Ammon's horn (tissue), 1 donor: ENCODE data around the gene BMPER.
A peak's percentile ranks its signal among the peaks of the same experiment; 100 is the strongest.

ENCODE experiments used
- DNase-seq: peaks from one replicate; pipeline ENCODE4 v3.0.0-alpha.2; 2016; ENCODE audit warnings: low spot score

BMPER gene

DNA sequence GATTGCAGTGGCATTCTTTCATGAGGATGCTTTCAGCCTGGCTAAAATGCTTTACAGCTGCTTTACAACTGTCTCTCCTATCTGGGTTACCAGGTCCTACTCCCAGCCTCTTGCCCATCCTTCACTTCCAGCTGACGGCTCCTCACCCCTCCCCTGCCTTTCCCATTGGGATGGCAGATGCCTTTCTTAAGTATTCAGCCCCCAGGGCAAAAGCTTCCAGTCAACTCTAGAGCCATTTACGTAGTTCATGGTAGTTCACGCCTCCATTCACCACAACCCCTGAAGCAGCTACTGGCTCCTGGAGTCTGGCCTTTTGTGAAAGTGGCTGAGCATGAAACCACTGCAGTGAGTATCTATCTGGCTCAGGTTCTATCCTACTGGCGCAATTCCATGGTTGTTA lies 17.2 kb upstream of the BMPER start:
- no peak for DNase-seq

DNA sequence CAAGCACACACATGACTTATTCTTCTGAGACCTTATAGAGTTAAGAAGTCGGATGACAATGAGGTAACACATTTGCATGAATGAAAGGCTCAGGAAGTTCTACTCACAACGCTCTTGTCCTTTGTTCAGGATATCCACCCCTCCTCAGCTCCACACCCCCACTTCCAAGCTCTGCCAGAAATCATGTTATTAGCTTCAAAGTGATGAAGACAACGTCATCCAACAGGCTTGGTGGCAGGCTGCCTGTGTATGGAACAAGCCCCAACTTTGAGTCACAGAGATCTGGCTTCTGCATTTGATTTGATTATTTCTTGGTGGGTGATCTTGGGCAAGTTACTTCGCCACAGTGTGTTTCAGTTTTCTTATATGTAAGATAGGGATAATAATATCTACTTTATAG lies 12.4 kb upstream of the BMPER start:
- DNase-seq, result peak; percentile 7

DNA sequence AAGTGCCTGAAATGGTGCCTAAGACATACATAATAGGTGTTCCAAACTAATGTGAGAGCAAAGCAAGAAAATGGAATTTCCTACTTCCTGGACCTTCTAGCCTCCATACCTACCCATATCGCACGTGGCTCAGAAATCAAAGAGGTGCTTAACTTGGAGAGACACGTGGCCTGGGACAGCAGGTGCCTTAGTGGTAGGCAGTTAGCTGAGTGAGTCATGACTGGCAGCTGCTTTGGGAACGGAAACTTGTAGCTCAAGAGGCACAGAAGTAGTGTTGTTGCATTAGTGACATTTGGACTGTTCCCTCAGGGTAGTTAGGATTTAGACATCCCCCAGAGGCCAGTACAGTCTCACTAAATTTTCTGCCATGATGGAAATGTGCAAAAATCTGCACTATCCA lies 12.0 kb upstream of the BMPER start:
- no peak for DNase-seq

DNA sequence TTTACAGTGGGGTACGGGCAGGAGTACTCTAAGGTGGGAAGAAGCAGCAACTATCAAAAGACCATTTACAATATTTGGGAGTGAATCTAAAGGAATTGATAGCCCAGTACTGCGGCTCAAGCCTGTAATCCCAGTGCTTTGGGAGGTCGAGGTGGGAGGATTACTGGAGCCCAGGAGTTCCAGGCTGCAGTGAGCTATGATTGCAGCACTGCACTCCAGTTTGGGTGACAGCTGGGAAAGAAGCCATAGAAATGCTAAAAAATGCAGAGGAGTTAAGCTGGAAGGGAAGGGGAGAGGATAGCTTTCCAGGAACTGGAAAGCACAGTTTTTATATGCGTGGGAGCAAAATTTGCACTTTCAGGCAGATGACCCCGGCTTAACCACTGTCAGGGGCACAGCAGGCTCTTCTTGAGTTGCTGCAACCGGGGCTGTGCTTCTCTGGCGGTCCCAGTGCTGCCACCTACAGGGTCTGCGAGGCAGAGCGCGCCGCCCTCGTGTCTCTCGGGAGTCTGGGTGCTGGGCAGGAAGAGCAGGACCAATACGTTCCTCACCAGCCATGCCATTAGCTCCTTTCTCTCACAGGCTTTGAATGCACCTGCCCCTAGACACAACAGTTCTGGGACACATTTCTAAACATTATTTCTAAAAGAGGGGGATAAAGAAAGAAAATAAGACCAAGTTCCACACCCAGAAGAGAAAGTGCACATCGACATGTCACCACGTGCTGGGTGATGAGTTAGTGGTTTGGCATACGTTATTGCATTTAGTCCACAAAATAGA lies 10.1 kb upstream of the BMPER start:
- DNase-seq, result peak; percentile 91

DNA sequence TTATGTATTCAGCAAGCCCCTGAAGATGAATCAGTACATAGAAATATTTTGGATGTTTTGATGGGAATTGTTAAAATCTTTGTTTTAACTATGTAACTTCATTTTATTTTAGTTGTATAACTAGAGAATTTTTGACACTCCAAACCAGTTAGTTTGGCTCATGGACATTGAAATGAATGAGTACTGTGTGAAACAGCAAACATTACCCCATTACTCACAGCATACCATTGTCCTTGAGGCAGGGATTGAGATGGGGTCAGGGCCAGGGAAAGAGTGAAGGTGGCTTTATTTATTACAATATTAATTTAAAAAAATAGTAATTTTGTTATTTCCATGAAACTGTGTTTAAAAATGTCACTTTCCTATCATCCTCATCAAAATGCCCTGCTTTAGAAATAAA lies 4.8 kb upstream of the BMPER start:
- no peak for DNase-seq

DNA sequence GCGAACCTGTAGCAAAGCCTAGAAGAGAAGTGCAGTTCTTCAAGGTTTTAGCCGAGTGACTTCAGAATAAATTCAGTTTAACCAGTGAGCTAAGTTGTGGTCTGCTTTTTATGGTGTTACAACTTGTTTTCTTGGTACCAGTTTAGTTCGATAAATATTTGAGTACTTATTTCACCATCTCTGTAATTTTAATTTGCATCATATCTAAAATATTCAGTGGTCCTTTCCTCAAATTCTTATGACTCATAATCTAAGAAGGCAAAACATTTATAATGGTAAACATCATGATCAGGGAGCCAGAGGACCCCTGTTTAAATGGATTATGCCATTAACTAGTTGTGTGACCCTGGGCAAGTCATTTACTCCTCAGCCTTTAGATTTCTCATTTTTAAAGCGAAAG lies 4.1 kb upstream of the BMPER start:
- no peak for DNase-seq

DNA sequence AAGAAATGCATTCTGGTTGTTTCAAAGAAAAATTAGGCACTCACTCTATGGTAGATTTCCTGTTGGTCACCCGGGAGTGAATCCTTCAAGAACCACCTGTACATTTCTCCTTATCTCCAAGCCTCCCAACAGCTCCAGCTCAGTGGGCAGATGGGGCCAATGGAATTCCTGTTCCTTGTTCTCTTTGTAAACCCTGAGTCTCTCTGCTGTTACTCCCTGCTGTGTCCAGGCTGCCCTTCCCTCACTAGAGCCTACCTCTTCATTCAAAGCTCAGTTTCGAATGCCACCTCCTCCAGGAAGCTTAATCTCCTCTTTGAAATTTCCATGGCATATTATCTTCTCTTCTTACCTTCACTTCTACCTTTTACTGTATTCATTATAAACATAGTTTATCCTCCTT lies 3.5 kb upstream of the BMPER start:
- DNase-seq, result no peak

DNA sequence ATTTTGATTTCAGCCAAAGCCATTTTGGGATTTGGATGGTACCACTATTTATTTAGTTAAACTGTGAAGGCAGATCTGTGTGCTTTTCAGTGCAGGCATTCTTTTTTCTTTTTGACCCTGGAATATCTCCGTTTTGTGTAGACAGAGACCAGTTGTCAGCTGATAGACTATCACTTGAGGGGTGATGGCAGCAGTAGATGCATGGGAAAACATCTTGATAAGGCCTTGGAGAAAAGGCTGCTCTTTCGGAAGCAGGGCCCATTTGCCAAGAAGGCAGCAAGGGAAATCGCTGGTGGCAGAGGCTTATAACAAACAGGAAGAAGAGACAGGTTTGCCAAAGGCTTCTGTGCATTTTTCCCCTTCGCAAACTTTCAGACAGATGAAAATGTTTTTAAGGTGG lies 2.6 kb upstream of the BMPER start:
- DNase-seq, result no peak

DNA sequence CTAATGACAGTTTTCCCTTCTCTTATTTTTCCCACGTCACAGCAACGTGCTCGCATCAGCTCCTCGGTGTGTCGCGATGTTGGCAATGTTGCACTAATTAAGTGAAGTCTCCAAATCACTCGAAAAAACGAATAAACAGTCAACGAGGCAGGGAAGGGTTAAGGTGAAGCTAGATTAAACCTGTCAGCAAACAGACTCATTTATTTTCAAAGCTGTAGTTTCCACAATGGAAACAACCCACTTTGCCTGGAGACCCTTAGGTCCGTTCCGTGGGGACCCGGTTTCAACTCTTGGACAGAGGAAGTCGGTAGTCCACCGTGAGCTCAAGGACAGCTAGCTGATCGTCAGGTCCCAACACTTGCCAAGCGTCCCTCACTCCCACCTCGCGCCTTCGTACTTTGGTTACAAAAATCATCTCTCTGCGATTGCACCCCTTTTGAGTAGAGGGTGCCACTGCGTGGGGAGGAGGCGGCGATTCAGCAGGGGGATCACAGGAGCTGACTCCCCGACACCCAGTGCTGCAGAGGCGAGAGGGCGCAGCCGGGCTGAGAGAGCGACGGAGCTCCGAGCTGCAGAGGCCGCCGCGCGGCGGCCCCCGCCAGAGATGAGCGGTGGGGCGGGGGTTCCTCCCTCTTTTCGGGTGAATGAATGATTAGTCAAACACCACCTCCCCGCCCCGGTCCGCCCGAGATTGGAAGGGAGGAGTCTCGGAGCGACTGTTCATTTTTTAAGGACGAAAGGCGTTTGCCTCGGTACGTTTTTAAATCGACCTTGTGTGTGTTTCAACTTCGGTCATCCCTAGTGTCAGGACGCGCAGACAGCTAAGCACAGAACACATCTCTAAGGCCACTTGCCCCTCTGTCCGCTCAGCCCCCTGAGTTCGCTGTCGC lies 1.3 kb upstream of the BMPER start:
- peak; percentile 42 for DNase-seq

DNA sequence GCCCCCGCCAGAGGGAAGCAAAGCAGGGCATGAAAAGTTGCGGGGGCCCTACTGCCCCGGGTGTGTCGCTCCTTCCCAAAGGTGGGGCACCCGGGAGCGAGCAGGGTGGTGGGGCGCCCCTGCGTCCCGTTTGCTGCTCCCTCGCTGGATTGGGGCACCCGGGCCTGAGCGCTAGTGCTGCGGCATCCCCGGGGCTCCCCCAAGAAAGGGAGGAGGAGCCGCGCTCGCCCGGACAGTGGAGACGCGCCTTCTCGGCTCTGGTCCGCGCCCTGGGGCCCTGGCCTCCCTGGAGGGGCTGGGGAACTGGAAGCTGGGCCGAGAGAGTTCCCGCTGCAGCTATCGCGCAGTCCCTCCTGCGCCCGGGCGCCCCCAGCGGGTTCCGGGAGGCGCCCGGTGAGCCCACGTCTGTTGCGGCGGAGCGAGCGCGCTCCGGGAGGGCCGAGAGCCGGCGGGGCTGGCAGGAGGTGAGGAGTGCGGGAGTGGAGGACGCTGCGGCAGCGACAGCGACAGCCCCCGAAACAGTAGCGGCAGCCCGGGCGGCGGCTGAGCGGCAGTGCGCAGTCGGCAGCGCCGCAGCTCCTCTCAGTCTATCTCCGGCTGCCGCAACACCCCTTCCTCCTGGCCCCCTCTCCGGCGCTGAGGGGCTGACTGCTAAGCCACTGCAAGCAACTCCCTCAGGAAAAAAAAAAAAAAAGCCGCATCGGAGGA lies 504 bp upstream of the BMPER start:
- DNase-seq, result peak; percentile 35

DNA sequence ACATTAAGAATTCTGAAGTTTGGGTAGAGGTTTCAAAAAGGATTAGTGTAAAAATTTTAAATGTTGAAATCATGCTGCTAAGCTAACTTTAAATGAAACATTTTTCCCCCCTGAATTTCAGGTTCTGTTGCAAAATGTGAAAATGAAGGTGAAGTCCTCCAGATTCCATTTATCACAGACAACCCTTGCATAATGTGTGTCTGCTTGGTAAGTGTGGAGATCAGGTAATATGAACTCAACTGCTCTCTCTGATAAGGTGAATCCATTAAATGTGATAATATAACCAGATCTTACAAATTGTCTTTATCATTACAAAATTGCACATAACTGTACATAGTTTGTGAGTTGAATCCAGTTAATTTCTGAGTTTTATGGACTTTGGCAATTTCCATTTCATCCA lies 1.4 kb downstream of the BMPER start:
- DNase-seq, result no peak

DNA sequence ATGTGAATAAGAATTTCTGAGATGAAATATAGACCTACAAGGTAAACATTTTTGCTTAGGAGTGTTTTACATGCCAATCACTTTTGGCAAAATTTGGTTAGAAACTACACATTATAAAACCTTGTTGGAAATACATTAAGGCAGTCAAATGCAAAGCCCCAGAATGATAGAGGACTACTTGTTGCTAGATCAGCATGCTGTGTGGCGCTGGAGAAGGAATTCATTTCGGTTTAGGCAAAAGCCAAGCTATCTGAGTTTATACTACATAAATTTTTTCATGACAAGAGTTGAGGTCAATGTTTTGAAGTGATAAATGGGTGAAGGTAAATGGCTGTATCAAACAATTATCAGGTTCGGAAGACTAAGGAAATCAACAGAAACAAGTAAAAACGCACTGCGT lies 2.3 kb downstream of the BMPER start:
- DNase-seq, result no peak

DNA sequence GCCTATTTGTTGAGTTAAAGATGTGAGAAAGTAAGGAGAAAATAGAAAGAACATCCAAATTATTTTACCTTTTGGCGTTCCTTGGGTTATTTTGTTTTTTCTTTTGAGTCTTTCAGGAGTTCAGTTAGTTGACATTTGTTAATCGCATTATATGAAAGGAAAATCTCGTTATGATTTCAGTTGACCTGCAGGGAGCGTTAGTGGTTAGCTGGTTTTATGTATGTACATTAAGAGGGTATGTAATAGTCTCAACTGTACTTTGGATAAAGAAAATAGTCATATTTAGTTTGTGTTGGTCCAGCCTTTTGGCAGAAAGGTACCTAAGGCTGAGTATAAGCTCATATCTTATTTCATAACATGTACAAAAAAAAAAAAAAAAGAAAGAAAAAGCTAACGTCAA lies 4.0 kb downstream of the BMPER start:
- DNase-seq, result no peak

DNA sequence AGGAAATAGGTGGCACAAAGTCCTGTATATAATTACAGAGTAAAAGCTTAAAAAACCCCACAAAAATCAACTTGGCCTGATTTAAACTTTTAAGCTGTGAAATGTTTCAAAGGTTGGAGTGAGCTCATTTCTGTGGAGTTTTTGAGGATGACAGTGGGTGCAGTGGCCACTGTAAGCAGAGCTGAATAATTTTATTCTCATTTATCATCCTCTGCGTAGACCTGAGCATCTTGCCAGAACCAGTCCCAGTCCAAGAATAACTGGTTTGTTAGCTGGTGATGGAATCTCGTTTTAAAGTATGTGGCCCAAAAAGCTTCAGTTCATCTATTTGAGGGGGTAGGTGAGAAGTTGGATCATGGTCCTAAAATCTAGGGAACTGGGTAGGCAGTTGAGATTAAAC lies 4.4 kb downstream of the BMPER start:
- DNase-seq, result no peak

DNA sequence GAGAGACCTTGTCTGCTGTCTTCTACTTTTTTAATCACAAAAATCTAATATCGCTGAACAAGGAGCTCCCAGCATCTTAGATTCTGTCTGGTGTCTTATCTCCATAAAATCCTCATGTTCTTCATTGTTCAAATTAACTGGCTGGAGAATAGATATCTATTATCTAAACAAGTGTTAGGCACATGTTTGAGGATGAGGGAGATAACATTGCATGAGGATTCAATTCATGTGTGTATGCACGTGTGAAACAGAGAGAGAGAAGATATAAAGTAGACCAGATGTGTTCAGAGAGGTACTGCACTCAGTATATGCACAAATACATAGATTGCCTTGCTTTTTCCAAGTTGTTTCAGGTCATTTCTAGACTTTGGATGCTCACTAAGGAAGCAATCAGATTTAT lies 5.4 kb downstream of the BMPER start:
- no peak for DNase-seq

DNA sequence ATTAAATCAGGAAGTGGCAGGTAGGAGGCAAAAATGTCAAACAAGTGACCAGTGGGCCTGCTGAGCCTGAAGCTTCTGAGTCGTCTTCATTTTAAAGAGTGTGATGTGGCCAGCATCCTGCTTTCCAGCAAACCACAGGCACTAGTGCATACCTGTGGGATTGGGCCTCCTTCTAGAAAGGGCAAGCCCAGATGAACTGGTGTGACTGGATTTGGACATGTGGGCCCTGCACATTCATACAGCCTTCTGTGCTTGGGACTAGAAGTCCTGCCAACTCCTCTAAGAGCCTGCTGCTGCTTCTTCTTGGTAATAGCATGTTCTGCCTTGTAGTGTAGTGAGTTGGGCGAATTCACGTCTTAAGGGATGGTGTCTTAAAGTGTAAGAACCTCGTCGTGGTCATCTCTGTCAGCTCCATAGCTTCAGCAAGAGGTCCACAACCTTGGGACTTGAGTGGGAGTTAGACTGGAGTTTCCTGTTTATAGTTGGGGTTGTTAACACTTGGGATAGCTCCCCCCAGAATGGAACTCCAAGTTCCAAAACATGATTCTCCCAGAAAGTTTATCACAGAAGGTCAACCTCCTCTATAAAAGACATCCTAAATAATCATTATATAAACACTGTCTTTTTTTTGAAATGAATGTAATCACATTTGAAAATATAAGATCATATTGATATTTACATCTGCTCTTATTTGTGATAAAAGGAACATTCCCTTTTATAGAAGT lies 11.2 kb downstream of the BMPER start:
- no peak for DNase-seq

DNA sequence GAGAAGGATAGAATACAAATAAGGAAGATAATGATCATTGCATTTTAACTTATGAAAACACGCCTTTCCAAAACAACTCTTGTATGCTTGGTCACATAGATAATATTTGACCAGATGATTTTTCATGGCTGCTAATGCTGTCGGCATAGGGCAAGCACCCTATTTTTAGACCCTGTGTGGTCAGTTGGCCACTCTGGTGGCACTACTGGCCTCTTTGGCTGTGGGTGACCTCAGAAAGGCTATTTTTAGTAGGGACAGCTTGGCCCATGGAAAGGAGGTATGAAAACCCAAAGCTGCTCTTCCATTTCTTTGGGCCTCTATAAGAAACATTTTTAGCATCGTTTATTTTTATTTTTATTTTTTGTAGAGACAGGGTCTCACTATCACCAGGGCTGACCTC lies 12.3 kb downstream of the BMPER start:
- DNase-seq, result no peak

DNA sequence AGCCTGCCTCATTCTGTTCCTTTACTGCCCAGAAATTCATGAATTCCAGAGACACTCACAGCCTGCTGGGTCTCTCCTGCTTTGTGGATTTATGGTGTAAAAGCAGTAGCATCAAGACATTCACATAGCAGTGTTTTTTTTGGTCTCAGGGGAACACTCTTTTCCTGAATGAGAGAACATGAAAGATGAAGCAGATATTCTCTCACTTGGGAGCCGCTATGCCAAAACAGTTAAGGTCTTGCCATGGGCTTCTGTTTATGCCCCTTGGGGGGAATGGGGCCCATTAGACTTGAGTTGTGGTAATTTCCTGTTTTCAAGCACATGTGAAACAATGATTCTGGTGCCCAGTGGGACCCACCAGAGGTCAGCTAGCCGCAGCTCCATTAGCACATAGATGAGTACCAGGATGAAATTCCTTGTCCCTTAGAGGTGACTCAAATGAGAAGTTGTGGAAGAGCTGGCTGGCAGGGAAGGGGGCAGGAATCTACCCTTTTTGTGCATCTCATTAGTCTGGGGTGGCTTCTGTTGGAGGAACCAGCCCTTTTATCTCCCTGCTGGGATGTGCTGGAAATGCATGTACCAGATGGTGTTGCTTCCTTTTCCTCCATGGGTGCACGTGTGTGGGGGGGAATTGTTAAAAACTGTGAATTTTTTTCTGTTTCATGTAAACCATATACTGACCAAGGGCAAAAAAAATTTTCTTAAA lies 13.3 kb downstream of the BMPER start:
- no peak for DNase-seq

DNA sequence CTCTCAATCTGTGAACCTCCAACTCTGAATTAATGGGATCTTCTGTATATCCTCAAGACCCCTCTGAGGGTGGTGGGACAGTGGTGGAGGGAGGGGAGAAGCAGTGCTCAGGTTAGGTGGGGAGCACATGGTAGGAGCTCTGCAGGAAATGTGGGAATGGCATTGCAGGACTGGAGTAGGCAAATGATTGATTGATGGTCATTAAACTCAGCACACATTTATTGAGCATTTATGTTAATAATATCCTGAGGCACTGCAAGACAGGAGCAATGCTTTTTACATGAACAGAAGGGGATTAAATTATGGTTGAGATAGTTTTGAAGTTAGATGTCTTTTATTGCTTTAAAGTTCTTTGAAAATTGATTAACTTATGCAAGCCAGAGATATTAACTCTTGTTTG lies 14.1 kb downstream of the BMPER start:
- DNase-seq, result no peak

DNA sequence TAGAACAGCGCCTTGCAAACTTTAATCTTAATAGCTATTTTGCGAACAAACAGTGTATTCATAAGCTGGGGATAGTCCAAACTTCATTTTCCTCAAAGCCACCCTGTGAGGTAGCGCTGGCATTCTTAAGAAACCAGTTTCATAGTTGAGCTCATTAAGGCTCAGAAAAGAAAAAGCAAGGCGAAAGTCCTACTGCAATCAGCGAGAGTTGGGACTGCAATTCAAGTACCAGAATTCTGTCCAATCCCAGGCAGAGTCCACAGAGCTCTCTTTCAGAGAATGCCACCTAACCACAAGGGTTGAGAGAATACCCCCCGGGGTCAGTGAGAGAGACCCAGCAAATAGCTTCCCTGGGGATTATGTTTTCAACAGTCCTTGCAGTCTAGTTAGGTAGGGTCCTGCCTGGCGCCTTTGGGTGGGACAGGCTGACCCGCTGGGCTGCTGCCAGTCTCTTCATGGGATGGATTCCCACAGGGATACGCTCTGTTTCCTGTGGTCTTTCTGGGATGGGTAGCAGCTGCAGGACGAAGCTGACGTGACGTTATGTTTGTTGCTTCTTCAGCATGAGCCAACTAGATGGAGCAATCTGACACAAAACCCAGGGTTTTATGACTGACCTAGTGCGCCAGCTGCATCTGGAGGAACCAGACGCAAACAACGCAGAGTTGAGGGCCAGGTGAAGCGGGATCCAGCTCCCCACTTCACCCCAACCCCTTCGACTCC lies 16.0 kb downstream of the BMPER start:
- DNase-seq, result no peak

DNA sequence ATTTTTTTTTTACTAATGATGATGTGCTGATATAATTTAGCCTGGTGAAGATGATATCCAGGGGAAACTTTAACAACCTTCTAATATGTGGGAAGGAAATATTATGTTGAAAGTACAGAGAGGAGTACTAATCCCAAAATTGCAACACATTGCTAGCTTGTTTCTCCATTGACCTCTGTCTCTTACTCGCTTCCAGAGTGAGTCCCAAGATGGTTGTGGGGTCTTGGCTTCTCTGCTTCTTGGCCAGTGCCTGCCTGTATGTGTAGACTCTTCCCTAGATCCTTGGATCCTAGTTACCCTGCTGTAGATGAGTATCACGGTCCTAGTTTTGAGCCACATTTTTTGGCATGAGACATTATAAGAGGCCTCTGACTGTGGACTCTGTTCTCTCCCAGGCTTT lies 17.5 kb downstream of the BMPER start:
- DNase-seq, result no peak
